HEK293 (cell line): ENCODE data around the gene MGST3.

Source experiments
- CTCF ChIA-PET: fragments of 350-600 bp; formaldehyde crosslinking; extraction: SDS; loops from one replicate; lab custom pipeline; 2021; ENCODE audit warnings: antibody characterized with exemption; lab: Yijun Ruan, JAX
- POLR2A ChIA-PET: fragments of 300-600 bp; formaldehyde crosslinking; extraction: SDS; loops from one replicate; lab custom pipeline; 2020; ENCODE audit warnings: antibody characterized with exemption, inconsistent platforms; lab: Yijun Ruan, JAX
- H3K27ac ChIP-seq: fragments of 200-500 bp; sonication (Bioruptor generic); 2 replicates; pipeline ENCODE4 v1.5.1; 2014; ENCODE audit warnings: low read depth, low read length, control low read depth, inconsistent platforms; ENCODE audit errors: extremely low read depth
- H3K36me3 ChIP-seq, 2 experiments: fragments of 200-500 bp in 1 of 2; sonication (Bioruptor generic) in 1 of 2; 1 replicate in 1 of 2; 2 replicates in 1 of 2; pipeline ENCODE4 v1.5.1; 2014 to 2017; ENCODE audit warnings: inconsistent platforms in 2 of 2, low read length in 2 of 2; ENCODE audit not compliant: control insufficient read depth in 2 of 2, insufficient read depth in 1 of 2
- H3K4me1 ChIP-seq: fragments of 200-500 bp; sonication (Bioruptor generic); 2 replicates; pipeline ENCODE4 v1.5.1; 2014; ENCODE audit warnings: mild to moderate bottlenecking, low read length, inconsistent platforms; ENCODE audit not compliant: control insufficient read depth, insufficient read depth
- H3K4me3 ChIP-seq: 2 replicates; pipeline ENCODE4 v1.5.1; 2011; ENCODE audit warnings: low read depth, mild to moderate bottlenecking, control low read depth, low read length, moderate library complexity
- H3K9me3 ChIP-seq: fragments of 200-500 bp; sonication (Bioruptor generic); 2 replicates; pipeline ENCODE4 v1.5.1; 2014; ENCODE audit warnings: low read depth, low read length, inconsistent platforms; ENCODE audit not compliant: control insufficient read depth, insufficient read depth
- GLI4 ChIP-seq: fragments of 450-650 bp; formaldehyde crosslinking; IDR thresholded peaks from 2 replicates; pipeline ENCODE4 v1.5.1; 2016; ENCODE audit warnings: missing biosample characterization, missing genetic modification characterization
- KLF9 ChIP-seq: fragments of 450-650 bp; formaldehyde crosslinking; IDR thresholded peaks from 2 replicates; pipeline ENCODE4 v1.5.1; 2016; ENCODE audit warnings: missing biosample characterization, missing genetic modification characterization, low read depth
- OVOL3 ChIP-seq: fragments of 450-650 bp; formaldehyde crosslinking; IDR thresholded peaks from 2 replicates; pipeline ENCODE4 v1.5.1; 2016; ENCODE audit warnings: missing biosample characterization, missing genetic modification characterization
- PATZ1 ChIP-seq: fragments of 450-650 bp; formaldehyde crosslinking; IDR thresholded peaks from 2 replicates; pipeline ENCODE4 v1.5.1; 2016; ENCODE audit warnings: missing biosample characterization, missing genetic modification characterization
- PRDM1 ChIP-seq: fragments of 450-650 bp; formaldehyde crosslinking; IDR thresholded peaks from 2 replicates; pipeline ENCODE4; 2016; ENCODE audit warnings: missing biosample characterization, missing genetic modification characterization
- SP7 ChIP-seq: fragments of 450-650 bp; formaldehyde crosslinking; IDR thresholded peaks from 2 replicates; pipeline ENCODE4 v1.5.1; 2016; ENCODE audit warnings: missing biosample characterization, missing genetic modification characterization
- WT1 ChIP-seq: fragments of 450-650 bp; formaldehyde crosslinking; IDR thresholded peaks from 2 replicates; pipeline ENCODE4 v1.5.1; 2016; ENCODE audit warnings: missing biosample characterization, missing genetic modification characterization
- YY1 ChIP-seq: fragments of 450-650 bp; formaldehyde crosslinking; IDR thresholded peaks from 2 replicates; pipeline ENCODE4 v1.5.1; 2018; ENCODE audit warnings: missing biosample characterization, missing genetic modification characterization
- ZBTB17 ChIP-seq: fragments of 450-650 bp; formaldehyde crosslinking; IDR thresholded peaks from 2 replicates; pipeline ENCODE4 v1.5.1; 2016; ENCODE audit warnings: missing biosample characterization, missing genetic modification characterization
- ZBTB20 ChIP-seq: fragments of 450-650 bp; formaldehyde crosslinking; IDR thresholded peaks from 2 replicates; pipeline ENCODE4 v1.5.1; 2016; ENCODE audit warnings: missing biosample characterization, missing genetic modification characterization
- ZFP37 ChIP-seq: fragments of 450-650 bp; formaldehyde crosslinking; IDR thresholded peaks from 2 replicates; pipeline ENCODE4 v1.5.1; 2016; ENCODE audit warnings: missing biosample characterization, missing genetic modification characterization
- ZNF112 ChIP-seq: fragments of 450-650 bp; formaldehyde crosslinking; IDR thresholded peaks from 2 replicates; pipeline ENCODE4 v1.5.0; 2017; ENCODE audit warnings: missing biosample characterization, missing genetic modification characterization
- ZNF114 ChIP-seq: fragments of 450-650 bp; formaldehyde crosslinking; IDR thresholded peaks from 2 replicates; pipeline ENCODE4 v1.5.0; 2017; ENCODE audit warnings: missing biosample characterization, missing genetic modification characterization
- ZNF140 ChIP-seq: fragments of 450-650 bp; formaldehyde crosslinking; IDR thresholded peaks from 2 replicates; pipeline ENCODE4 v1.5.1; 2016; ENCODE audit warnings: missing biosample characterization, missing genetic modification characterization
- ZNF202 ChIP-seq: fragments of 450-650 bp; formaldehyde crosslinking; IDR thresholded peaks from 2 replicates; pipeline ENCODE4 v1.5.1; 2016; ENCODE audit warnings: missing biosample characterization, missing genetic modification characterization, borderline replicate concordance
- ZNF23 ChIP-seq: fragments of 450-650 bp; formaldehyde crosslinking; IDR thresholded peaks from 2 replicates; pipeline ENCODE4 v1.5.1; 2016; ENCODE audit warnings: missing biosample characterization, missing genetic modification characterization, borderline replicate concordance
- ZNF266 ChIP-seq: fragments of 450-650 bp; formaldehyde crosslinking; IDR thresholded peaks from 2 replicates; pipeline ENCODE4 v1.5.1; 2016; ENCODE audit warnings: missing biosample characterization, missing genetic modification characterization, low read depth
- ZNF335 ChIP-seq: fragments of 450-650 bp; formaldehyde crosslinking; conservative IDR thresholded peaks from 2 replicates; pipeline ENCODE4 v1.5.1; 2016; ENCODE audit warnings: missing biosample characterization, missing genetic modification characterization
- ZNF366 ChIP-seq: fragments of 450-650 bp; formaldehyde crosslinking; conservative IDR thresholded peaks from 2 replicates; pipeline ENCODE4 v1.5.1; 2016; ENCODE audit warnings: missing biosample characterization, missing genetic modification characterization
- ZNF398 ChIP-seq: fragments of 450-650 bp; formaldehyde crosslinking; IDR thresholded peaks from 2 replicates; pipeline ENCODE4 v1.5.1; 2017; ENCODE audit warnings: missing biosample characterization, missing genetic modification characterization
- ZNF513 ChIP-seq: fragments of 450-650 bp; IDR thresholded peaks from 2 replicates; pipeline ENCODE4 v1.5.1; 2018; ENCODE audit warnings: missing biosample characterization, missing genetic modification characterization
- ZNF529 ChIP-seq: fragments of 450-650 bp; formaldehyde crosslinking; IDR thresholded peaks from 2 replicates; pipeline ENCODE4 v1.5.1; 2017; ENCODE audit warnings: missing genetic modification characterization, missing biosample characterization; ENCODE audit not compliant: insufficient replicate concordance
- ZNF626 ChIP-seq: fragments of 450-650 bp; sonication (Bioruptor Pico); formaldehyde crosslinking; IDR thresholded peaks from 2 replicates; pipeline ENCODE4 v1.5.1; 2018; ENCODE audit warnings: missing biosample characterization, missing genetic modification characterization, inconsistent platforms
- ZNF658 ChIP-seq: fragments of 450-650 bp; formaldehyde crosslinking; IDR thresholded peaks from 2 replicates; pipeline ENCODE4; 2016; ENCODE audit warnings: missing biosample characterization, missing genetic modification characterization
- ZNF692 ChIP-seq: fragments of 450-650 bp; formaldehyde crosslinking; IDR thresholded peaks from 2 replicates; pipeline ENCODE4 v1.5.1; 2016; ENCODE audit warnings: missing biosample characterization, missing genetic modification characterization
- ZNF777 ChIP-seq: fragments of 450-650 bp; formaldehyde crosslinking; IDR thresholded peaks from 2 replicates; pipeline ENCODE4 v1.5.1; 2017; ENCODE audit warnings: missing biosample characterization, missing genetic modification characterization, borderline replicate concordance
- ZSCAN18 ChIP-seq: fragments of 450-650 bp; formaldehyde crosslinking; IDR thresholded peaks from 2 replicates; pipeline ENCODE4 v1.5.1; 2016; ENCODE audit warnings: missing biosample characterization, missing genetic modification characterization

MGST3 gene

GRCh38 chr1:165598676-165599059 is 32.4 kb upstream of the MGST3 start:
- POLR2A ChIA-PET, result interaction anchor here (1.3 kb wide), 1 partner anchor 205 kb away, joined by 7 read pairs; no protein-coding TSS in a partner anchor
- no peaks in the 10 kb centered on the region for H3K36me3 ChIP-seq
- no peaks in the 10 kb centered on the region for H3K9me3 ChIP-seq
- no peak for TF ChIP-seq YY1
- TF ChIP-seq ZNF366 (tag by site-specific recombination), result peak; percentile 76
- no peak for TF ChIP-seq ZNF140
- TF ChIP-seq OVOL3, result no peak
- no peak for TF ChIP-seq SP7 (tag by site-specific recombination)
- no peak for TF ChIP-seq ZNF23 (tag by site-specific recombination)
- TF ChIP-seq ZNF266 (tag by site-specific recombination), result 0 out of 2 replicates have a peak, but pooled peaks have one; percentile 8
- TF ChIP-seq KLF9 (tag by site-specific recombination), result 0 out of 2 replicates have a peak, but pooled peaks have one; percentile 3
- peak; percentile 71; the same call in 1 of the 2 replicates for TF ChIP-seq ZNF398 (tag by site-specific recombination)
- TF ChIP-seq ZNF114 (tag by site-specific recombination), result no peak
- peak; percentile 78 for TF ChIP-seq ZBTB20 (tag by site-specific recombination)
- no peak for TF ChIP-seq ZNF202
- peak; percentile 31; the same call in 1 of the 2 replicates for TF ChIP-seq ZNF692
- no peak for TF ChIP-seq ZSCAN18 (tag by site-specific recombination)
- TF ChIP-seq ZNF529 (tag by site-specific recombination), result no peak
- TF ChIP-seq ZNF777, result 0 out of 2 replicates have a peak, but pooled peaks have one; percentile 53
- TF ChIP-seq ZNF513 (tag by site-specific recombination), result no peak
- no peak for TF ChIP-seq ZFP37 (tag by site-specific recombination)
- TF ChIP-seq ZNF112 (tag by site-specific recombination), result no peak
- no peak for TF ChIP-seq GLI4
- 0 out of 2 replicates have a peak, but pooled peaks have one; percentile 1 for TF ChIP-seq ZNF335 (tag by site-specific recombination)
- TF ChIP-seq ZNF658 (tag by site-specific recombination), result no peak
- TF ChIP-seq PATZ1, result peak; percentile 20; the same call in 1 of the 2 replicates
- peak; percentile 94 for TF ChIP-seq PRDM1 (tag by site-specific recombination)
- no peak for TF ChIP-seq ZNF626
- TF ChIP-seq ZBTB17 (tag by site-specific recombination), result no peak
- peak; percentile 18; the same call in 1 of the 2 replicates for TF ChIP-seq WT1
- H3K4me3 ChIP-seq, result peak overlapping the region; percentile 60
- CTCF ChIA-PET, result interaction anchor here (0.6 to 5.5 kb wide), 7 partner anchors 11 to 326 kb away, joined by 4 to 75 read pairs (median 6); no protein-coding TSS in a partner anchor
- H3K27ac ChIP-seq, result no peak overlapping the region; the same call in 1 of the 2 replicates
- no peaks in the 10 kb centered on the region for H3K4me1 ChIP-seq
